Tibial nerve (tissue), 4 donors: Measurements from ENCODE around the gene TMEM187. TPM values are rescaled to one million over a fixed set of nuclear protein-coding genes. Genes with fewer than 3 reads are reported as not detected.

Experiments
- DNase-seq, 2 donors: peaks; one replicate each; pipeline ENCODE4 v3.0.0-alpha.2; 2019; ENCODE audit warnings: low spot score in 2 of 2
- H3K27ac ChIP-seq, 4 donors: fragments of 200-600 bp; sonication (generic) in 3 of 4; one replicate each; pipeline ENCODE4 v1.5.1; 2017 to 2019; ENCODE audit warnings: mild to moderate bottlenecking in 1 of 4
- H3K27me3 ChIP-seq, 2 donors: fragments of 200-600 bp; sonication (generic) in 1 of 2; one replicate each; pipeline versions ENCODE4 v1.5.1 to v1.6.0; 2017 to 2019
- H3K36me3 ChIP-seq, 3 donors: fragments of 200-600 bp; sonication (generic); one replicate each; pipeline ENCODE4 v1.5.1; 2018 to 2019
- H3K4me1 ChIP-seq, 4 donors: fragments of 200-600 bp; sonication (generic) in 3 of 4; one replicate each; pipeline ENCODE4 v1.5.1; 2017 to 2019
- H3K4me3 ChIP-seq, 4 donors: fragments of 200-600 bp; sonication (generic) in 3 of 4; one replicate each; pipeline ENCODE4 v1.5.1; 2017 to 2019; ENCODE audit warnings: mild to moderate bottlenecking in 1 of 4, moderate library complexity in 1 of 4
- H3K9me3 ChIP-seq, 4 donors: fragments of 200-600 bp; sonication (generic) in 3 of 4; one replicate each; pipeline ENCODE4 v1.5.1; 2017 to 2019
- CTCF ChIP-seq, 5 experiments: fragments of 200-600 bp in 3 of 5; fragments of 450-650 bp in 2 of 5; sonication (generic) in 3 of 5; IDR thresholded peaks; one replicate each; pipeline ENCODE4 v1.5.1; 2016 to 2019; ENCODE audit warnings: antibody characterized with exemption in 5 of 5, mild to moderate bottlenecking in 3 of 5, moderate library complexity in 2 of 5
- EP300 ChIP-seq, 2 donors: sonication (generic); formaldehyde crosslinking; IDR thresholded peaks; one replicate each; pipeline ENCODE4 v1.6.1; 2017; ENCODE audit warnings: antibody characterized with exemption in 2 of 2, mild to moderate bottlenecking in 1 of 2
- POLR2A ChIP-seq, 2 donors: fragments of 450-650 bp; IDR thresholded peaks; one replicate each; pipeline ENCODE4 v1.6.1; 2017; ENCODE audit warnings: antibody characterized with exemption in 2 of 2, mild to moderate bottlenecking in 2 of 2, moderate library complexity in 2 of 2
- WGBS, 2 donors: methylation state at CpG; one replicate each; pipeline ENCODE4 v1.1.5; 2018; 5-methylcytosine and 5-hydroxymethylcytosine counted together
- total RNA-seq, 4 donors: library from RNA; depleted of rRNA; stranded (reverse); fragments of >200 nt; gene quantifications; one replicate each; pipeline ENCODE4 v1.1.0, GENCODE V29; 2016

The TMEM187 gene
- total RNA-seq, 4 donors from 2014 or later = 4.2 to 16.4 (median 9.6) TPM

- Histone ChIP-seq H3K4me1 (peaks cover 0 to 58% (median 34%) of the 10 kb centered on the region in 4 donors), H3K36me3 (no peaks in the 10 kb centered on the region), H3K4me3 (peak overlapping the region; percentile 64 to 95 (median 78)), H3K27me3 (no peaks in the 10 kb centered on the region), H3K9me3 (no peaks in the 10 kb centered on the region), H3K27ac (peak overlapping the region; percentile 95 to 98 (median 97))
- no peak for TF ChIP-seq CTCF (IDR thresholded peaks at IDR 0.05)
- peak in 1 of 2 donors; percentile 31 for DNase-seq
- 6 to 17% methylated on average over 3 to 49 of the region's 49 CpGs for WGBS, 2 donors
Observed at GRCh38 chrX:153970357-153971123, 2.0 kb upstream of the TMEM187 start.

GRCh38 chrX:153971124-153971449 lies 1.5 kb upstream of the TMEM187 start:
- Histone ChIP-seq H3K36me3 (no peaks in the 10 kb centered on the region), H3K4me3 (peak overlapping the region; percentile 64 to 95 (median 78)), H3K27me3 (no peaks in the 10 kb centered on the region), H3K27ac (peak overlapping the region; percentile 95 to 98 (median 97)), H3K4me1 (peaks cover 0 to 53% (median 32%) of the 10 kb centered on the region in 4 donors), H3K9me3 (no peaks in the 10 kb centered on the region)
- 14% methylated on average over 29 of the region's 34 CpGs; no CpG with 5 or more reads in 1 of the 2 donors for WGBS, 2 donors
- peak; percentile 61 to 70 for DNase-seq
- no peak for TF ChIP-seq CTCF (IDR thresholded peaks at IDR 0.05)
- peak in 1 of 2 donors; percentile 61 for TF ChIP-seq EP300 (IDR thresholded peaks at IDR 0.05)
- TF ChIP-seq POLR2A (IDR thresholded peaks at IDR 0.05) = peak; percentile 44 to 62

DNA sequence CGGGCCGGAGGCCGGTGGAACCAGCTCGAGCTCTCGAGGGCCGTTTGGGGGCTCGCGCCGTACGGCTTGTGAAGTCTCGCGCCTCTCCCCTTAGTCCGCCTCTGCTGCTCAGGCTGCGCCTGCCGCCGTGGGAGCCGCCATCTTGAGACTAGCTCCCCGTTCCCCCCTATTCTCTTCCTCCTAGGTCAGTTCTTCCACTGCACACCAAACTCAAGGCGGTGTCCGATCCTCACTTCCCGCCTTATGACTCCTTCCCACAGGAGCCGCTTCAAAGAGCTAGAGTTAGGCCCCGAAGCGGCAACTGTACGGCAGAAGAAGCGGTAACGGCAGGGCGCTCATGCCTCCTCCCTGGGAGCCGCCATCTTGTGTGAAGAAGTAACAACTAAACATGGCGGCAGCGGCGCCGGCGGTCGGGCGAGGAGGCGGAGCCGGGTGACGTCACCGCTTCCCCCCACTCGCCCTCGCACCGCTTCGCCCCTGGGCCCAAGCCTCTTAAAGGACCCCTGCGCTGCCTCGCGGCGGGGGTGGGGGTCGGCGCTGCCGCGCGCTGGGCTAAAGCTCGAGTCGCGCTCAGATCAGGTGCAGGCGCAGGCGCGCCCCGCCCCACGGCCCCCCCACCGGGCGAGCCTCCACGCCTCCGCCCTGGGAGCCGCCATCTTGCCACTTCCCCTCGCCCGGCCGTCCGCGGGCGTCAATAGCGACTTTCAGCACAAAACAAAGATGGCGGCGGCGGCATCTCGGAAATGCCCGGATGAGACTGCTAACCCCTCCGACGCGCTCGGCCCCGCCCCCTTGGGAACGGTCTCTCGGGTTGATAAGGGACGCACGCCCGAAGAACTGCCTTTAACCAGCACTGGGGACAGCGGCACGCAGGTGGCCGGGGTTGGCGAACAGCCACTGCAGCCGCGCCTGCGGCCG lies 845 bp upstream of the TMEM187 start, which contains the start of gene HCFC1:
TSS of gene HCFC1 (minus strand) at position 369 of the 918 bp plus-strand sequence. CDS start 978 bp downstream, outside the sequence.
- TF ChIP-seq POLR2A (IDR thresholded peaks at IDR 0.05) (peak; percentile 20 to 29), CTCF (IDR thresholded peaks at IDR 0.05) (no peak), EP300 (IDR thresholded peaks at IDR 0.05) (peak in 1 of 2 donors; percentile 63)
- peak; percentile 79 to 85 for DNase-seq
- H3K9me3 ChIP-seq = no peaks in the 10 kb centered on the region
- H3K27ac ChIP-seq = peak within 1 kb of the TSS; percentile 95 to 98 (median 97)
- H3K4me3 ChIP-seq = peak within 1 kb of the TSS; percentile 64 to 95 (median 78)
- no peaks in the 10 kb centered on the region for H3K36me3 ChIP-seq
- WGBS, 2 donors = 19% methylated on average over 80 of the region's 96 CpGs; no CpG with 5 or more reads in 1 of the 2 donors
- peaks cover 0 to 46% (median 26%) of the 10 kb centered on the region in 4 donors for H3K4me1 ChIP-seq
- no peaks in the 10 kb centered on the region for H3K27me3 ChIP-seq

- H3K9me3 ChIP-seq = no peaks in the 10 kb centered on the region
- no peak for TF ChIP-seq POLR2A (IDR thresholded peaks at IDR 0.05)
- TF ChIP-seq CTCF (IDR thresholded peaks at IDR 0.05) = no peak
- no peak for TF ChIP-seq EP300 (IDR thresholded peaks at IDR 0.05)
- H3K36me3 ChIP-seq = no peaks in the 10 kb centered on the region
- no peak for DNase-seq
- H3K27ac ChIP-seq = peak overlapping the region; percentile 91 to 98 (median 96)
- no peaks in the 10 kb centered on the region for H3K27me3 ChIP-seq
- peak overlapping the region; percentile 47 to 95 (median 56) for H3K4me3 ChIP-seq
- 15 to 48% methylated on average over 15 to 20 of the region's 20 CpGs for WGBS, 2 donors
- peaks cover 0 to 30% (median 12%) of the 10 kb centered on the region in 4 donors for H3K4me1 ChIP-seq
Observed at GRCh38 chrX:153973127-153974002, 811 bp downstream of the TMEM187 start.
